HG03135 (cell line): ENCODE measurements around the gene EPS8L3.
"Not testable (repeated sequence)": the region's sequence is repeated elsewhere in the genome, so short reads cannot be mapped to it uniquely, and the experiment has no call there.

Experiments used
- ATAC-seq: cut with Tn5 transposase; IDR thresholded peaks from one replicate; pipeline ENCODE4 v1.9.1; 2021; ENCODE audit warnings: mild to moderate bottlenecking, moderate library complexity; ENCODE audit not compliant: unreplicated experiment

Gene EPS8L3

GRCh38 chr1:109714661-109715372 lies 48.9 kb downstream of the EPS8L3 start:
- ATAC-seq, result no peak

GRCh38 chr1:109713636-109714035 lies 50.1 kb downstream of the EPS8L3 start:
- no peak for ATAC-seq

DNA sequence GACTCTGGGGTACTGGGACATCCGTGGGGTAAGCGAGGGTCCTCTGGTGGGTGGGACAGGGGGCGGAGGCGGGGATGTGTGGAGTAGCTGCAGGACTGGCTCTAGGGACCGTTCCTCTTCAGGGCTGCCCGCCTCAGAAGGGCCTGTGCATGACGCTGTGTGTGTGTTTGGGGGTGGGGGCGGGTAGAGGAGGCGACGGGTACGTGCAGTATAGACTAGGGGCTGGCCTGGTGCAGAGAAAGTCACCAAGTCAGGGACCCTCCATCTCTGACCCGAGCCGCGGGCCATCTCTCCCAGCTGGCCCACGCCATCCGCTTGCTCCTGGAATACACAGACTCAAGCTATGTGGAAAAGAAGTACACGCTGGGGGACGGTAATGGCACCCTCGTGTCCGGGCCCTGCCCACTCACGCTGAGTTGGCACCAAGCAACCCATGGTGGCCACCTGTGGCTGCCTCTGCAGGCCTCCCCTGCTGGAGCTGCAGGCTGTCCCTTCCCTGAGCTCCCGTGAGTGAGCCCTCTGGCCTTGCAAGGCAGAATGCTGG lies 51.3 kb downstream of the EPS8L3 start:
- no peak for ATAC-seq

- not testable (repeated sequence) for ATAC-seq
These were observed 52.0 kb downstream of the EPS8L3 start, which contains the start of gene GSTM5 for GRCh38 chr1:109711593-109712320. GSTM5 (plus strand) TSS chr1:109712251; CDS start chr1:109712313, 62 bp downstream.

- not testable (repeated sequence) for ATAC-seq
These were observed 53.9 kb downstream of the EPS8L3 start for GRCh38 chr1:109709822-109710221.

- ATAC-seq, result not testable (repeated sequence)
These were observed 54.8 kb downstream of the EPS8L3 start for GRCh38 chr1:109708949-109709348.

DNA sequence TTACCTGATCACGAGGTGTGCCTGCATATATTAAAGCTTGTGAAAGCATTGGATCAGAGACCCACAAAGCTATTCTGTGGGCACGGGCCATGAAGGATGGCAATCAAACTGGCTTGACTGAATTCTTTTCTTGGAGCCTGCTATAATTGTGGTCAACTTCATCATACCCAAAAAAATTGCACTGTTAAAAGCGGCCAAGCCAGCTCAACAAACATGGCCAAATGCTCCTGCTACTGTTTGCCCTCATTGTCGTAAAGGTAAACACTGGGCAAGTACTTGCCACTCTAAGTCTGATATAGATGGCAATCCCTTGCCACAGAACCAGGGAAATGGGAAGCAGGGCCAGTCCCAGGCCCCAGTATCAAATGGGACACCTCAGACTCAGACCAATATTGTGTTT lies 58.3 kb downstream of the EPS8L3 start:
- no peak for ATAC-seq

DNA sequence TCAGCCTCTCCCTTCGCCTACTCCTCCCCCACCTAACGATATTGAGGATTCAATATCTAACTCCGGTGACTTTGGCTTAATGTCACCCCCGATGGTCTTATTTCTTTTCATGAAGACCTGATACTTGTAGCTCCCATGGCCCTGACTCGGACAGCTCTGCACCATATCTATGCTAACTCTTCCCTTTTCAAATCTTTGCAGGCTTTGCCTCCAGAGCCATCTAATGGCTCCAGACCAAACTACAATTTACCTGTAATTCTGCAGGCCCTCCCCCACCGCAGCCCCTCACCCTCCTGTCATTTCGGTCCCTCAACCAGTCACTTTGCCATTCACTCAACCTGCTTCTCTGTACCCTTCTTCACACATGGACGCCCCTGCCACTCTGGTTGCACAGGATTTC lies 59.5 kb downstream of the EPS8L3 start:
- no peak for ATAC-seq

- ATAC-seq, result not testable (repeated sequence)
These were observed 60.8 kb downstream of the EPS8L3 start for GRCh38 chr1:109702940-109703339.
